Measurements from ENCODE around the gene KRT85.

The KRT85 gene

DNA sequence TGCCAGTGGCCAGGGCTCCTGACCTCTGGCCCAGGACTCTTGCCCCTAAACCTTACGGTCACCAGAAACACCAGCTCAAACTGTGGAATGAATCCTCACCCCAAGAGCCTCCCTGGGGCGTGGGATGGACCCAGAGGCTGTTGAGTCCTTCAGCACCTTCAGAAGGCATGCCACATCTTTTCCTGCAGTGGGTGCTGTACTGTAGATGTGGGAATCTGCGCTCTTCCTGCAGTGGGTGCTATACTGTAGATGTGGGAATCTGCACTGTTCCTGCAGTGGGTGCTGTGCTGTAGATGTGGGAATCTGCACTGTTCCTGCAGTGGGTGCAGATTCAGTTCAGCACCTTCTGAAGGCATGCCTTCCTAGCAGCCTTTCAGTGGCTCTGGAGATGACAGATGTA lies 37.7 kb upstream of the KRT85 start:
- H3K27ac ChIP-seq (ENCODE audit: low read depth, low read length, poor library complexity, severe bottlenecking): no peak overlapping the region
- H3K4me1 ChIP-seq (ENCODE audit: insufficient read depth, low read length, severe bottlenecking): no peaks in the 10 kb centered on the region
- H3F3A ChIP-seq (ENCODE audit: insufficient read depth, low read length): no peaks in the 10 kb centered on the region
- no peaks in the 10 kb centered on the region for H3K27me3 ChIP-seq (ENCODE audit: insufficient read depth, low read length)
- no peaks in the 10 kb centered on the region for H3K79me2 ChIP-seq (ENCODE audit: insufficient read depth, low read length)
- no peak overlapping the region for H2AFZ ChIP-seq (ENCODE audit: low read length)
- H3K9ac ChIP-seq (ENCODE audit: low read length): no peak overlapping the region
- no peaks in the 10 kb centered on the region for H4K20me1 ChIP-seq (ENCODE audit: insufficient read depth, low read length)
- H3K4me2 ChIP-seq (ENCODE audit: low read length): no peak overlapping the region
- H3K9me3 ChIP-seq (ENCODE audit: low read length): no peaks in the 10 kb centered on the region
- no peaks in the 10 kb centered on the region for H3K9me2 ChIP-seq (ENCODE audit: low read depth, low read length)
- H3K4me3 ChIP-seq (ENCODE audit: low read depth, low read length, poor library complexity, severe bottlenecking): no peak overlapping the region
- H3K36me3 ChIP-seq (ENCODE audit: insufficient read depth, low read length): no peaks in the 10 kb centered on the region
- no peak for TF ChIP-seq EZH2 (IDR thresholded peaks at IDR 0.05; ENCODE audit: borderline replicate concordance, low read length)
- TF ChIP-seq, protein P1, sequence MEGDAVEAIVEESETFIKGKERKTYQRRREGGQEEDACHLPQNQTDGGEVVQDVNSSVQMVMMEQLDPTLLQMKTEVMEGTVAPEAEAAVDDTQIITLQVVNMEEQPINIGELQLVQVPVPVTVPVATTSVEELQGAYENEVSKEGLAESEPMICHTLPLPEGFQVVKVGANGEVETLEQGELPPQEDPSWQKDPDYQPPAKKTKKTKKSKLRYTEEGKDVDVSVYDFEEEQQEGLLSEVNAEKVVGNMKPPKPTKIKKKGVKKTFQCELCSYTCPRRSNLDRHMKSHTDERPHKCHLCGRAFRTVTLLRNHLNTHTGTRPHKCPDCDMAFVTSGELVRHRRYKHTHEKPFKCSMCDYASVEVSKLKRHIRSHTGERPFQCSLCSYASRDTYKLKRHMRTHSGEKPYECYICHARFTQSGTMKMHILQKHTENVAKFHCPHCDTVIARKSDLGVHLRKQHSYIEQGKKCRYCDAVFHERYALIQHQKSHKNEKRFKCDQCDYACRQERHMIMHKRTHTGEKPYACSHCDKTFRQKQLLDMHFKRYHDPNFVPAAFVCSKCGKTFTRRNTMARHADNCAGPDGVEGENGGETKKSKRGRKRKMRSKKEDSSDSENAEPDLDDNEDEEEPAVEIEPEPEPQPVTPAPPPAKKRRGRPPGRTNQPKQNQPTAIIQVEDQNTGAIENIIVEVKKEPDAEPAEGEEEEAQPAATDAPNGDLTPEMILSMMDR (IDR thresholded peaks at IDR 0.05; ENCODE audit: low read length): no peak

DNA sequence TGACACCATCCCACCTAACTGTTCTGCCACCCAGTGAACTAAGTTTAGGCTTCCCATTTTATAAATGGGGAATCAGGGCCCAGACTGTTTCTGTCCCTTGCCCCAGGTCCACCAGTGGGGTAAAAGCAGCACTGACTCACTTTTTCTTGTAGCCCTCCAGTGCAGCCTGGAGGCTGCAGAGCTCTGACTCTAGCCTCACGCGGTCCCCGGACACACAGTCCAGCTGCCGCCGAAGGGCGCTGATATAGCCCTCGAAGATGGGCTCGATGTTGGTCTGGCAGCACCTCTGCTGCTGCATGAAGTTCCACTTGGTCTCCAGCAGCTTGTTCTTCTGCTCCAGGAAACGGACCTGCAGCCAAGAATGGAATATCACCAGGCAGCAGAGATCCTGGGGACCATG lies 36.3 kb upstream of the KRT85 start:
- Histone ChIP-seq H3F3A (ENCODE audit: insufficient read depth, low read length) (no peaks in the 10 kb centered on the region), H3K4me3 (ENCODE audit: low read depth, low read length, poor library complexity, severe bottlenecking) (no peak overlapping the region), H3K36me3 (ENCODE audit: insufficient read depth, low read length) (no peaks in the 10 kb centered on the region), H3K79me2 (ENCODE audit: insufficient read depth, low read length) (no peaks in the 10 kb centered on the region), H3K4me2 (ENCODE audit: low read length) (no peak overlapping the region), H3K9me3 (ENCODE audit: low read length) (no peaks in the 10 kb centered on the region), H3K27ac (ENCODE audit: low read depth, low read length, poor library complexity, severe bottlenecking) (no peak overlapping the region), H3K27me3 (ENCODE audit: insufficient read depth, low read length) (no peaks in the 10 kb centered on the region), H4K20me1 (ENCODE audit: insufficient read depth, low read length) (no peaks in the 10 kb centered on the region), H3K9ac (ENCODE audit: low read length) (no peak overlapping the region), H3K4me1 (ENCODE audit: insufficient read depth, low read length, severe bottlenecking) (no peaks in the 10 kb centered on the region), H3K9me2 (ENCODE audit: low read depth, low read length) (no peaks in the 10 kb centered on the region), H2AFZ (ENCODE audit: low read length) (no peak overlapping the region)
- TF ChIP-seq, protein P1 (IDR thresholded peaks at IDR 0.05; ENCODE audit: low read length): no peak
- TF ChIP-seq EZH2 (IDR thresholded peaks at IDR 0.05; ENCODE audit: borderline replicate concordance, low read length): no peak

DNA sequence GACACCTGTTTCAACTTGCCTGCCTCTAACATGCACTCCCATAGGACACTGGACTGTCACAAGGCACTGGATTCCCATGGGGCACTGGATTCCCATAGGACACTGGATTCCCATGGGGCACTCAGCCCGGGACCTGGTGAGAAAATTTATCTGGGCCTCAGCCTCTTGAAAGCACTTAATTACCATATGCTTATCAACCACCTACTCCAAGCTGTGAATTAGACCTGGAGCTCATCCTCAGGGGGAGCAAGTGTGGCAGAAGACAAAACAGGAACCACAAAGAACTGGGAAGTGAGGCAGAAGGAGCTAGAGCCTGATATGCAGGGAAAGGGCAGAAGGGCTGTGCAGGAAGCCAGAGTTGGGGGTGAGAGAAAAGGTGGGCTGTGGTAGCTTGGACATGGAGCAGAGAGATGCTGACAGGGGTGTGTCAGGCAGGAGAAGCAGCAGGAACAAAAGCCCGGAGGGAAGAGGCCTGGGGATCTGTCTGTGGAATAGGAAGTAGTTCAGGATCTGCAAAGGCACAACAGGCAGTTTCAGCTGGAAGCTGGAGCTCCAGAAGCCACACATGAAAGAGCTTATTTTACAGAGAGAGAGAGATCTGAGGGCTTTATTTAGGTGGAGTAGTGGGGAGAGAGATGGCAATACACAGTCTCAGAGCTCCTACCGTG lies 35.7 kb upstream of the KRT85 start:
- Histone ChIP-seq H3K27ac (ENCODE audit: low read depth, low read length, poor library complexity, severe bottlenecking) (no peak overlapping the region), H3K4me2 (ENCODE audit: low read length) (no peak overlapping the region), H2AFZ (ENCODE audit: low read length) (no peak overlapping the region), H3K36me3 (ENCODE audit: insufficient read depth, low read length) (no peaks in the 10 kb centered on the region), H3K79me2 (ENCODE audit: insufficient read depth, low read length) (no peaks in the 10 kb centered on the region), H3K9me2 (ENCODE audit: low read depth, low read length) (no peaks in the 10 kb centered on the region), H3K4me3 (ENCODE audit: low read depth, low read length, poor library complexity, severe bottlenecking) (no peak overlapping the region), H3K27me3 (ENCODE audit: insufficient read depth, low read length) (no peaks in the 10 kb centered on the region), H3F3A (ENCODE audit: insufficient read depth, low read length) (no peaks in the 10 kb centered on the region), H3K9me3 (ENCODE audit: low read length) (no peaks in the 10 kb centered on the region), H3K4me1 (ENCODE audit: insufficient read depth, low read length, severe bottlenecking) (no peaks in the 10 kb centered on the region), H3K9ac (ENCODE audit: low read length) (no peak overlapping the region), H4K20me1 (ENCODE audit: insufficient read depth, low read length) (no peaks in the 10 kb centered on the region)
- TF ChIP-seq EZH2 (IDR thresholded peaks at IDR 0.05; ENCODE audit: borderline replicate concordance, low read length): no peak
- TF ChIP-seq, protein P1 (IDR thresholded peaks at IDR 0.05; ENCODE audit: low read length): no peak

Measured in OCI-LY1 (cell line).